NCI-H128 (cell line): Measurements from ENCODE around the gene CEACAM19.
"Not testable (repeated sequence)": the region's sequence is repeated elsewhere in the genome, so short reads cannot be mapped to it uniquely, and the experiment has no call there.

Experiments
- DNase-seq: peaks from one replicate; lab custom pipeline; 2025; ENCODE audit not compliant: unreplicated experiment; lab: John Stamatoyannopoulos, UW

Gene CEACAM19

DNA sequence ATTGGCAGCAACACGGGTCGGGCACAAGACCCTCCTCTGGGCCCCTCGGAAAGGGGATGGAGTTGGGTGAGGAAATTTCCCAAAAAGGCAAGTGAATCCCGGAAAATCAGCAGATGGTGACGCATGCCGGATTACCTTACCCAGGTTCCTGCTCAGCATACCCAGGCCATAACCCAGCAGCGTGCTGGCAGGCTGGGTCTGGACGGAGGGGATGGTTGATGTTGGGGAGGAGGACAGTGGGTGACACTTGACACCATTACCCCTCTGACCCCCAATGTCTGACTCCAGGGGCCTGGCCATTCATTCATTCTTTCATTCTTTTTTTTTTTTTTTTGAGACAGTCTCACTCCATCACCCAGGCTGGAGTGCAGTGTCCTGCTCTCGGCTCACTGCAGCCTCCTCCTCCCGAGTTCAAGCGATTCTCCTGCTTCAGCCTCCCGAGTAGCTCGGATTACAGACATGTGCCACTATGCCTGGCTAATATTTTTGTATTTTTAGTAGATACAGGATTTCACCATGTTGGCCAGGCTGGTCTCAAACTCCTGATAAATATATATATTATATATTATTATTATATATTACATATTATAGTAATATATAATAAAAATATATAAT lies 26.8 kb upstream of the CEACAM19 start:
- no peak for DNase-seq

DNA sequence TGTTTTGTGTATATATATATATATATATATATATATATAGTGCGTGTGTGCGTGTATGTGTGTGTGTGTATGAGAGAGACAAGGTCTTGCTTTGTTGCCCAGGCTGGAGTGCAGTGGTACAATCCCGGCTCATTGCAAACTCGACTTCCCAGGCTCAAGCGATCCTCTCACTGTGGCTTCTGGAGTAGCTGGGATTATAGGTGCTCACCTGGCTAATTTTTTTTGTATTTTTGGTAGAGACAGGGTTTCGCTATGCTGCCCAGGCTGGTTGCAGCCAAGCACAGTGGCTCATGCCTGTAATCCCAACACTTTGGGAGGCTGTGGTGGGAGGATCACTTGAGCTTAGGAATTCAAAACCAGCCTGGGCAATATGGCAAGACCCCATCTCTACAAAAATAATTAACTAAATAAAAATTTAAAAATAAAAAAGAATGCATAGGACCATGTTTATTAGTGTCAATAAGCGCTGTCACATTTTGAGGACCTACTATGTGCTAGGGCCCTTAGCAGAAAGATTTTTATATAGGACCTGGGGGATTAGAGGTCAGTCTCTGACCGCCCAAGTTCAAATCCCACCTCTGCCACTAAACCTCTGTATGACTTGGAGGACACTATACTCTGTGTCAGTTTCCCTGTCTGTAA lies 25.8 kb upstream of the CEACAM19 start:
- DNase-seq: no peak

DNA sequence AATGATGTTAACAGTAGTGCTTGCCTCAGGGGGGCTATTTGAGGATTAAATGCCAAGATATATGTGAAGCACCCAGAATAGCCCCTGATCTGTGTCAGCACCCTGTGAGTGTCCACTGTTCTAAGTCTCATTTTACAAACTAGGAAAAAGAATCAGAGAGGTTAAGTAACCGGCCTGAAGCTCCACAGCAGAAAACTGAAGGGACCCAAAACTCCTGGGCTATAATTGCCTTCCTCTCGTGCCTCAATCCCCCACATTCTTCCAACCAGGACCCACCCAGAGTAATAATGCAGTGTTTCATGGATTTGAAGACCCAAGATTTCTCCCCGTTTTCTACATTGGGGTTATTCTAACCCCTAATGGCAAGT lies 25.2 kb upstream of the CEACAM19 start:
- DNase-seq: no peak

DNA sequence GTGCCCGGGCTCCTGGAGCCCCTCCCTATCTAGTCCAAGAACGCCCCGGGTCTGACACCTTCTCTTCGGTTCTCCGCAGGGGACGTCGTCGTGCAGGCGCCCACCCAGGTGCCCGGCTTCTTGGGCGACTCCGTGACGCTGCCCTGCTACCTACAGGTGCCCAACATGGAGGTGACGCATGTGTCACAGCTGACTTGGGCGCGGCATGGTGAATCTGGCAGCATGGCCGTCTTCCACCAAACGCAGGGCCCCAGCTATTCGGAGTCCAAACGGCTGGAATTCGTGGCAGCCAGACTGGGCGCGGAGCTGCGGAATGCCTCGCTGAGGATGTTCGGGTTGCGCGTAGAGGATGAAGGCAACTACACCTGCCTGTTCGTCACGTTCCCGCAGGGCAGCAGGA lies 24.1 kb upstream of the CEACAM19 start:
- DNase-seq: no peak

DNA sequence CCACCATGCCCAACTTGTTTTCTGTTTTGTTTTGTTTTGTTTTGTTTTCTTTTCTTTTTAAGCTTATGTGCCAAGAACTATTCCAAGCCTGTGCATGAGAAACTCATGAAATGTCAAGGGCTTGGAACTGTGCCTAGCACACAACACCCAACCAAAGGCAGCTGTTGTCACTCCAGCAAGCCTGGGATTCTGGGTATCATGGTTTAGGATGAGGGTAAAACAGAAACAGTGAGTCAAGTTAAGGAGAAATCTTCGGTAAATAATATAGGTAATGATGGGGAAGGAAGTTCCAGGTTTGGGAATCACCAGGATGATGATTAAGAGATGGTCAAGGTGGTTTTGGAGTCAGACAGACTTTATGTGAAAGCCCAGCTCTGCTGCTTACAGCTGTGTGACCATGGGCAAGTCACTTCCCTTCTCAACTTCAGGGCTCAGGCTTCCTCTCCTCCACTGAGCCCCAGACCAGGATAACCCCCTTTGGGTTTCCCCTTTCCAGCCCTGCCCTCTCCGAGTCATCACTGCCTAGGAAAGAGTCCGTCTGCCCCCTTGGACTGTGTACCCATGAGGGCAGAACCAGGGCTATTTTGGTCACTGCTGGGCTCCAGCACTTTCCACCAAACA lies 22.5 kb upstream of the CEACAM19 start:
- no peak for DNase-seq

DNA sequence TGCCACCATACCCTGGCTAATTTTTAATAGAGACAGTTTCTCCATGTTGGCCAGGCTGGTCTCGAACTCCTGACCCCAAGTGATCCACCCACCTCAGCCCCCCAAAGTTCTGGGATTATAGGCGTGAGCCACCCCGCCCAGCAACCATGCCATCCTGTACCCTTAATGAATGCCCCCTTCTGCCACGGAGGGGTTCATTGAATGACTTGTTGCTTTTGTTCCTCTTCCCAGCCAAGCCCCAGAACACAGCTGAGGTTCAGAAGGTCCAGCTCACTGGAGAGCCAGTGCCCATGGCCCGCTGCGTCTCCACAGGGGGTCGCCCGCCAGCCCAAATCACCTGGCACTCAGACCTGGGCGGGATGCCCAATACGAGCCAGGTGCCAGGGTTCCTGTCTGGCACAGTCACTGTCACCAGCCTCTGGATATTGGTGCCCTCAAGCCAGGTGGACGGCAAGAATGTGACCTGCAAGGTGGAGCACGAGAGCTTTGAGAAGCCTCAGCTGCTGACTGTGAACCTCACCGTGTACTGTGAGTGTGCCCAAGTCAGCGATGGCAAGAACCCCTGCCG lies 21.6 kb upstream of the CEACAM19 start:
- DNase-seq: no peak

DNA sequence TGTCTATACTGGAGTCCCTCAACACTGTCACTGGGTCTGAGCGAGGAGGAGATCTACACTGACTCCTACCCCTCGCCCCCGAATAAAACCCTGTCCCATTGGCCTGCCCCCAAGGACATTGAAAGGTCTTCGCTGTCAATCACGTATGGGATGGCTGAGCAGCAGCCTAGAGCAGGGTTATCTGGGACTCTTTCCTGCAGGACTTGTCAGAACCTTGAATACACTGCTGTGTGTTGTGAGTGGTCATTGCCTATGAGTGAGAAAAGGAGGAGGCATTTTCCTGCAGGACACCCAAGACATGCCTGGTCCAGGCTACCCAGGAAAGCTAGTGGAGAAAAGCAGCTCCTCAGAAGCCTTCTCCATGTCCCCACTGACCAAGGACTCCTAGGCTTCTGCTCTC lies 17.9 kb upstream of the CEACAM19 start:
- DNase-seq: no peak

DNA sequence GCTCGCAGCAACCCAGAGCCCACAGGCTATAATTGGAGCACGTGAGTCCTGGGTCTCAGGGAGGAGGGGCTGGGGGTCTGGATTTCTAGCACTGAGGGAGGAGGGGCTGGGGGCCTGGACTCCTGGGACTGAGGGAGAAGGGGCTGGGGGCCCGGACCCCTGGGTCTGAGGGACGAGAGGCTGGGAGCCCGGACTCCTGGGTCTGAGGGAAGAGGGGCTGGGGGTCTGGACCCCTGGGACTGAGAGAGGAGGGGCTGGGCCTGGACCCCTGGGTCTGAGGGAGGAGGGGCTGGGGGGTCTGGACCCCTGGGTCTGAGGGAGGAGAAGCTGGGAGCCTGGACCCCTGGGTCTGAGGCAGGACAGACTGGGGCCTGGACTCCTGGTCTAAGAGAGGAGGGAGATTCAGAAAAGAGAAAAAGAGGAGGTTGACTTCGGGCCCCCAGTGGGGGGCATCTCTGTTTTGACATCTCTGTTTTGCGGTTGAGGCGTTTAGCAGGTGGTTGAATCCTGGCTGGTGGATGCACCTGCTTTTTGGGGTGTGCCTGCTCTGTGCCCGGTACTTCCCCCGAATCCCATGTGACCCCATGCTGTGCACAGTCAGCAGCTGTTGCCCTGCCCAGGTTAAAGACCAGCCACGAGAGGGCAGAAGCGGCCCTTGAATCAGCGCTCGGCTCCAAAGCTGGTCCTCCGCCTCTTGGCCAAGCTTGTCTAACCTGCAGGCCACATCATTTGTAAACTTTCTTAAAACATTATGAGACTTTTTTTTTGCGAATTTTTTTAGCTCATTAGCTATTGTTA lies 17.1 kb upstream of the CEACAM19 start:
- DNase-seq: no peak

DNA sequence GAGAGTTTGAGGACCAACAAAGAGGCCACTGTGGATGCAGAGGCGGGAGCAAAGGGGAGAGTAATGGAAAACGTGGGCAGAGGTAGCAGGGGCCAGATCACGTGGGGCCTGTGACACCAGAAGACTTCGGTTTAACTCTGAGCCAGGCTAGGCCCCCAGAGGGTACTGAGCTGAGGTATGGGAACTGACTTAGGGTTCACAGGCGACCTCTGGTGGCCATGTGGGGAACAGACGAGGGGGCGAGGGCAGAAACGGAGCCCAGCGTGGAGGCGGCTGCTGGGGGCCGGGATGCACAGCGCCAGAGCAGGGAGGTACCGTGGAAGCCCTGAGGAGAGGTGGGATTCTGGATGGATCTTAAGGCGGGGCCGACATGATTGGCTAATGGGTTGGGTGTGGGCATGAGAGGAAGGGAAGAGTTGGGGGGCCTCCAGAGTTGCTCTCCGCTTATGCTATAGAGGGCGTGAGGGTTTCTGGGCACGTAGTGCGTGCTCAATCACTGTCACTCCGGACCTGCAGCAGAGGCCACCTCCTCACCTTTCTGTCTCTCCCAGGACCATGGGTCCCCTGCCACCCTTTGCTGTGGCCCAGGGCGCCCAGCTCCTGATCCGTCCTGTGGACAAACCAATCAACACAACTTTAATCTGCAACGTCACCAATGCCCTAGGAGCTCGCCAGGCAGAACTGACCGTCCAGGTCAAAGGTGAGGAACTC lies 13.9 kb upstream of the CEACAM19 start:
- no peak for DNase-seq

DNA sequence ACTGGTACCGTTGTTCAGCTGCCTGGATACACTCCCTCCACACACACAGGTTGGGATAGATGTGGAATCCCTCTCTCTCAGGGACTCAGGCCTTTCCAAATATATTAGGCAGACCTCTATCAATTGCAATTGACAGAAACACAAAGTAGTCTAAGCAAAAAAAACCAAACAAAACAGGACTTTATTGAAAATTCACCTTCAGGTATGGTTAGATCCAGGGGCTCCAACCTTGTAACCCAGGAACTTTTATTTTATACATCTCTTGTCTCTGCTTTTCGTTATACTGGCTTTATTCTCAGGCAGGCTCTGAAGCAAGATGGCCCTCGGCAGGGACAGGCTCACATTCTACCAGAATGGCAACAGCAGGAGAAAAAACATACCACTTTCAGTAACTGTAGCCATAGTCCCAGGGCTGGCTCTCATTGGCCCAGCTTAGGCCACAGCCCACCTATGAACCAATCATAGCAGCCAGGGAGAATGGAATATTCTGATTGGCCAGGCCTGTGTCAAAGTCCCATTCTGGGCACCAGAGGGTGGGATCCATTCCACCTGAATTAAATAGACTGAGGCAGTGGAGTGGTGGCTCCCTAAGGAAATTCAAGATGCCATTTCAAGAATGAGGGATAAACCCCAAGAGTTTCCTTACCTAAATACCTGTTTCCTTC lies 13.1 kb upstream of the CEACAM19 start:
- DNase-seq: no peak

DNA sequence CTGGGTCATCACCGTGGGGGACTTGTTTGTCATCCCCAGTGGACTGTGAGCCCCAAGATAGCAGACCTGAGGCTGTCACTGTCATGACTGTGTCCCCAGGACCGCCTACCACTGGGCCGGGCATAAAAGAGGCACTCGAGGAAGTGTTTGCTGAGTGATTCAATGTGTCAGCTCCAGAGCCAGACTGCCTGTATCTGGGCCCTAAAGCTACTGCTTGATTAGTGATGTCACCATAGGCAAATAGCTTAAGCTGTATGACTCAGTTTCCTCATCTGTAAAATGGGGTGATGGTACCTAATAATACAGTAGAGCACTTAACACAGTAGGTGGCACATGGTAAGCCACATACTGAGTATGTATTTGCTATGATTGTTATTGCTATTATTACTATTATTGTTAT lies 11.2 kb upstream of the CEACAM19 start:
- DNase-seq: no peak

DNA sequence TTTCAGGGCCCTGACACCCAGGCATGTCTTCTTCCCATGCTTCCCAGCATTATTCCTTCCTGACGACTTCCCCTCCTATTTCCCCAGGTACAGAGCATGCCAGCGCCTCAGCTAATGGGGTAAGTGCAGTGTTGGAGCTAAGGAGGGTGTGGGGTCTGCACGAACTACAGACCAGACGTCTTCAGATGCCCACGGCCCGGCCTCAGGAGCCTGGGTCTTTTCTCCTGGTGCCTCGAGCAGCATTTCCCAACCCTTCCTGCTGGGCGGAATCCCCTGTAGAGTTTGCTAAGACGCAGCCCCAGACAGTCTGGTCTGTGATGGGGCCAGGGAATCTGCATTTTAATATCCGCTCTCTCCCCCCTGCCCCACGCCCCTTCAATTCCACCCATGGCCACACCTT lies 10.1 kb upstream of the CEACAM19 start:
- no peak for DNase-seq

DNA sequence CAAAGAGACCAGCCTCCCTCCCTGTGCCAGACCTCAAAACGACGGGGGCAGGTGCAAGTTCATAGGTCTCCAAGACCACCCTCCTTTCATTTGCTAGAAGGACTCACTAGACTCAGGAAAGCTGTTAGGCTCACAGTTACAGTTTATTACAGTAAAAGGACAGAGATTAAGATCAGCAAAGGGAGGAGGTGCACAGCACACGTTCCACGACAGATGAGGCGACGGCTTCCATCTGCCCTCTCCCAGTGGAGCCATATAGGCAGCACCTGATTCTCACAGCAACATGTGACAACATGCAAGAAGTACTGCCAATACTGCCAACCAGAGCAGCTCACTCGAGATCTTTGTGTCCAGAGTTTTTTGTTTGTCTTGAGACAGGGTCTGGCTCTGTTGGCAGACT lies 9.4 kb upstream of the CEACAM19 start:
- no peak for DNase-seq

DNA sequence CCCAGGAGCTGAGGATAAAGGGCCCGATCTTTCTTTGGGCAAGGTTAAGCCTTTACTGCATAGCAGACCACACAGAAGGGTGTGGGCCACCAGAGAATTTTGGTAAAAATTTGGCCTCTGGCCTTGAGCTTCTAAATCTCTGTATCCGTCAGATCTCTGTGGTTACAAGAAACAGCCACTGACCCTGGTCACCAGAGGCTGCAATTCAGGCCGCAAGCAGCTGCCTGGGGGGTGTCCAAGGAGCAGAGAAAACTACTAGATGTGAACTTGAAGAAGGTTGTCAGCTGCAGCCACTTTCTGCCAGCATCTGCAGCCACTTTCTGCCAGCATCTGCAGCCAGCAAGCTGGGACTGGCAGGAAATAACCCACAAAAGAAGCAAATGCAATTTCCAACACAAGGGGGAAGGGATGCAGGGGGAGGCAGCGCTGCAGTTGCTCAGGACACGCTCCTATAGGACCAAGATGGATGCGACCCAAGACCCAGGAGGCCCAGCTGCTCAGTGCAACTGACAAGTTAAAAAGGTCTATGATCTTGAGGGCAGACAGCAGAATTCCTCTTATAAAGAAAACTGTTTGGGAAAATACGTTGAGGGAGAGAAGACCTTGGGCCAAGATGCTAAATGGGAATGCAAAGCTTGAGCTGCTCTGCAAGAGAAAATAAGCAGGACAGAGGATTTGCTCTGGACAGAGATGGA lies 8.4 kb upstream of the CEACAM19 start:
- DNase-seq: no peak

DNA sequence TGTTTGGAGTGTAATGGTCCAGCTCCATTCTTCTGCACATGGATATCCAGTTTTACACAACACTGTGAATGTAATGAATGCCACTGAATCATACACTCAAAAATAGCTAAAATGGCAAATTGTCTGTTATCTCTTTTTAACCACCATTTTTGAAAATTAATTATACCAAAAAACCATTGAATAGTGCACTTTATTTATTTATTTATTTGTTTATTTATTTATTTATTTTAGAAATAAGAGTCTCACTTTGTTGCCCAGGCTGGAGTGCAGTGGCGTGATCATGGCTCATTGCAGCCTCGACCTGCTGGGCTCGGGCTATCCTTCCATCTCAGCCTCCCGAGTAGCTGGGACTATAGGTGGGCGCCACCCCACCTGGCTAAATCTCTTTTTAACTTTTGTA lies 7.3 kb upstream of the CEACAM19 start:
- DNase-seq: no peak

DNA sequence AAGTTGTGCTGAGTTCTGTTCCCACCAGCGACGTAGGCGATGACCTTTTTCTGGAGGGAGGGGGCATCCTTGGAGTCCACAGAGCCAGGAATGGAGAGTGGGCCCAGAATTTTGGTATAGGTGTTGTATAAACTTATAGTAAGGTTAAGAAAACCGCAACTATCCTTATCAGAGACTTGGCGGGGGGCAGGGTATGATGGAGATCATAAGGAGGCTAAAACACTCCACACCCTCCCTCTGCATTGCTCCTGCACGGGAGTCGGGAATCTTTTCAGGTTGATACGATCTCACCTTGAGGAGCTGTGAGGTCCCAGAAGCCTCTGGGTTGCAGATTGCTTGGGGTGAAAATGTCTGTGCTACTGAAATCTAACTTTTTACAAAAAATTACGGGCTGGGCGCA lies 6.3 kb upstream of the CEACAM19 start:
- DNase-seq: no peak

DNA sequence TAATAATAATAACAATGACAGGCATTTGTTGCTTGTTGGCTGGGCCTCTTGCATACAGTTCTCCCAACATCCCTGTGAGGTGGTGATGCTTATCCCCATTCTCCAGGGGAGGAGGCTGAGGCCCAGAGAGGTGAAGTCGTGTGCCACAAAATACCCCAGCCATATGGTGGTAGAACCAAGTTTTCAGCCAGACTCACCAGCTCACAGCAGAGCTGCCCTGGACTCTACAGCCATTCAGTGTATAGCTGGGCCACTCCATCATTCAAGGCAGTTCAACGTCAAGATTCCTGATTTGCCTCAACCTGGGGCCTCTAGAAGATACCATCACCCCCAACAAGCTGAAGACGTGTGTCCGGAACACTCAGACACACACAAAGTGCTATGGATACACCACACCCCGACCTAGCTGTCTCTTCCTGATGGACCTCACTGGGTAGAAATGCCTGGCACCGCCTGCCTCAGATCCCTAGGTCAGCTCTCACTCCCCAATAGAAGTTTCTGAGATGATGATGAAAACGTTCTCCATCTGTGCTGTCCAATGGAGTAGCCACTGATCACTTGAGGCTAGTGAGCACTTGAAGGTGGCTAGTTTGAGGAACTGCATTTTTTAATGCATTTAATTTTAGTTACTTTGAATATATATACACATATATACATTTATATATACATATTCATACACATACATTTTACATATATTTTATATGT lies 4.3 kb upstream of the CEACAM19 start:
- no peak for DNase-seq

DNA sequence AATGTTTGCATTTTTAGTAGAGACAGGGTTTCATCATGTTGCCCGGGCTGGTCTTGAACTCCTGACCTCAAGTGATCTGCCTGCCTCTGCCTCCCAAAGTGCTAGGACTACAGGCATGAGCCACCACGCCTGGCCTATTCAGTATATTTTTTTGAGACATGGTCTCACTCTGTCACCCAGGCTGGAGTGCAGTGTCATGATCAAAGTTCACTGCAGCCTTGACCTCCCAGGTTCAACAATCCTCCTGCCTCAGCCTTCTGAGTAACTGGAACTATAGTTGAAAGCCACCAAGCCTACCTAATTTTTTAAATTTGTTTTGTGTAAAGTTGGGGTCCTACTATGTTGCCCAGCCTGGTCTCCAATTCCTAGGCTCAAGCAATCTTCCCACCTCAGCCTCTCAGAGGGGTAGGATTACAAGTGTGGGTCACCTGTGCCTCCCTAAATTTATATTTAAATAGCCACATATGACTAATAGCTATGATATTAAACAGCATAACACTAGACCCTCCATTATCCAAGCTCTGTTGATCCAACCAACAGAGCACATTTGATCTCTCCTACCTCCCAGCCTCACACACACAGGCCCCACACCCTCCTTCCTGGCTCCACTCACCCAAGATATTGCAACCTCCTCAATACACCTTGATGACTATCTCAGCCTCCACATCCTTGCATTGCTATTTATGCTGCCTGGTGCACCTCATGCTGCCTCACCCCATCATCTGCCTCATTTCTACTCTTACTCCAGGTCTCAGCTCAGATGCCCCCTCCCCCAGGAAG lies 2.1 kb upstream of the CEACAM19 start:
- no peak for DNase-seq

DNA sequence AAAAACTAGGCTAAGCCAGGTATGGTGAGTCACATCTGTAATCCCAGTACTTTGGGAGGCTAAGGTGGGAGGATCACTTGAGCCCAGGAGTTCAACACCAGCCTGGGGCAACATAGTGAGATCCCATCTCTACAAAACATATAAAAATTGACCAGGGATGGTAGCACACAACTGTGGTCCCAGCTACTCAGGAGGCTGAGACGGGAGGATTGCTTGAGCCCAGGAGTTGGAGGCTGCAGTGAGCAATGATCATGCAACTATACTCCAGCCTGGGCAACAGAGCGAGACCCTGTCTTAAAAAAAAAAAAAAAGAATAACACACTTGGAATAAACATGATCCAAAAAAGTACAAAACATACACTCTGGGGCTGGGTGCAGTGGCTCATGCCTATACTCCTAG lies 1.3 kb upstream of the CEACAM19 start:
- not testable (repeated sequence) for DNase-seq
